GM12864 (cell line): ENCODE measurements around the gene SKAP1.
A peak's percentile ranks its signal among the peaks of the same experiment; 100 is the strongest.

Source experiments
- DNase-seq: peaks from one replicate; pipeline ENCODE4 v3.0.0-alpha.2; 2011; ENCODE audit warnings: low read depth
- H3K4me3 ChIP-seq: 2 replicates; pipeline ENCODE4 v1.5.1; 2011; ENCODE audit warnings: mild to moderate bottlenecking, low read depth, low read length, control low read depth
- CTCF ChIP-seq: IDR thresholded peaks from 2 replicates; pipeline ENCODE4 v1.5.1; 2011; ENCODE audit warnings: low read depth, mild to moderate bottlenecking, moderate library complexity, low read length, control low read depth, inconsistent platforms; ENCODE audit errors: missing control alignments

SKAP1 gene

GRCh38 chr17:48336986-48337385 is 93.0 kb downstream of the SKAP1 start:
- TF ChIP-seq CTCF, result no peak
- no peak overlapping the region for H3K4me3 ChIP-seq
- no peak for DNase-seq

- DNase-seq, result no peak
- peak; percentile 53 for TF ChIP-seq CTCF
- no peak overlapping the region for H3K4me3 ChIP-seq
These were observed 94.0 kb downstream of the SKAP1 start for GRCh38 chr17:48335858-48336500.

- no peak for TF ChIP-seq CTCF
- no peak for DNase-seq
- no peak overlapping the region for H3K4me3 ChIP-seq
These were observed 94.7 kb downstream of the SKAP1 start for GRCh38 chr17:48335146-48335784.

- no peak overlapping the region for H3K4me3 ChIP-seq
- TF ChIP-seq CTCF, result no peak
- DNase-seq, result no peak
These were observed 96.9 kb downstream of the SKAP1 start for GRCh38 chr17:48333034-48333530.

- no peak overlapping the region for H3K4me3 ChIP-seq
- DNase-seq, result no peak
- no peak for TF ChIP-seq CTCF
These were observed 99.1 kb downstream of the SKAP1 start for GRCh38 chr17:48330887-48331286.

GRCh38 chr17:48330421-48330820 is 99.6 kb downstream of the SKAP1 start:
- DNase-seq, result no peak

More at GRCh38 chr17:48330421-48330820, 99.6 kb downstream of the SKAP1 start:
- H3K4me3 ChIP-seq, result no peak overlapping the region
- TF ChIP-seq CTCF, result no peak
